WTC11 (cell line): ENCODE data around the gene RAMACL. TPM values are rescaled to one million over a fixed set of nuclear protein-coding genes. Genes with fewer than 3 reads are reported as not detected.

Experiments
- ATAC-seq: fragments of 200-7000 bp; cut with Tn5 transposase; 2 replicates; pipeline ENCODE4 v1.10.0; 2021; ENCODE audit warnings: mild to moderate bottlenecking, moderate library complexity
- CTCF ChIA-PET: fragments of 300-600 bp; sonication (Branson Sonifier 250); formaldehyde crosslinking; loops from one replicate; lab custom pipeline; 2021; ENCODE audit warnings: antibody characterized with exemption; lab: Charles Lee
- POLR2A ChIA-PET: fragments of 350-600 bp; sonication (Branson Sonifier 250); formaldehyde crosslinking; loops from one replicate; lab custom pipeline; 2021; ENCODE audit warnings: antibody characterized with exemption; lab: Charles Lee
- DNase-seq: peaks from one replicate; pipeline ENCODE4 v3.0.0; 2021; ENCODE audit warnings: low spot score
- H3K27ac Mint-ChIP-seq: 2 replicates; pipeline ENCODE4 v1.8.0; 2021; ENCODE audit warnings: mixed read lengths
- H3K27me3 Mint-ChIP-seq: 2 replicates; pipeline ENCODE4 v1.8.0; 2021; ENCODE audit warnings: low read depth, mild to moderate bottlenecking, moderate library complexity, mixed read lengths
- H3K36me3 Mint-ChIP-seq: 2 replicates; pipeline ENCODE4 v1.8.0; 2021; ENCODE audit warnings: mixed read lengths
- H3K4me1 Mint-ChIP-seq: 2 replicates; pipeline ENCODE4 v1.8.0; 2022; ENCODE audit warnings: mixed read lengths
- H3K4me3 Mint-ChIP-seq: 2 replicates; pipeline ENCODE4 v1.8.0; 2021; ENCODE audit warnings: mild to moderate bottlenecking, moderate library complexity, mixed read lengths
- H3K9me3 Mint-ChIP-seq: 2 replicates; pipeline ENCODE4 v1.8.0; 2021; ENCODE audit warnings: mixed read lengths
- ATF1 ChIP-seq: sonication (generic); formaldehyde crosslinking; IDR thresholded peaks from 2 replicates; pipeline ENCODE4 v1.8.1; 2023; ENCODE audit warnings: mild to moderate bottlenecking, moderate library complexity, missing genetic modification reagents
- CREB1 ChIP-seq: sonication (generic); formaldehyde crosslinking; IDR thresholded peaks from 2 replicates; pipeline ENCODE4 v1.8.0; 2023; ENCODE audit warnings: mild to moderate bottlenecking, missing genetic modification reagents
- E2F1 ChIP-seq: sonication (generic); formaldehyde crosslinking; IDR thresholded peaks from 2 replicates; pipeline ENCODE4 v1.8.0; 2022; ENCODE audit warnings: mild to moderate bottlenecking, missing genetic modification reagents
- ETV6 ChIP-seq: sonication (generic); formaldehyde crosslinking; IDR thresholded peaks from 2 replicates; pipeline ENCODE4 v1.8.1; 2022; ENCODE audit warnings: mild to moderate bottlenecking, missing genetic modification reagents
- NFYB ChIP-seq: sonication (generic); formaldehyde crosslinking; conservative IDR thresholded peaks from 2 replicates; pipeline ENCODE4 v1.8.0; 2022; ENCODE audit warnings: low read depth, missing genetic modification reagents
- OVOL2 ChIP-seq: fragments of 250-450 bp; sonication (Bioruptor Pico); IDR thresholded peaks from 2 replicates; pipeline ENCODE4 v1.9.0; 2021; ENCODE audit warnings: mild to moderate bottlenecking, borderline replicate concordance
- SP1 ChIP-seq: sonication (generic); formaldehyde crosslinking; conservative IDR thresholded peaks from 2 replicates; pipeline ENCODE4 v1.8.1; 2022; ENCODE audit warnings: missing genetic modification reagents
- TEAD4 ChIP-seq: sonication (generic); formaldehyde crosslinking; IDR thresholded peaks from 2 replicates; pipeline ENCODE4 v1.8.0; 2022; ENCODE audit warnings: mild to moderate bottlenecking, missing genetic modification reagents
- ZBTB43 ChIP-seq: sonication (generic); formaldehyde crosslinking; IDR thresholded peaks from 2 replicates; pipeline ENCODE4 v1.8.1; 2023; ENCODE audit warnings: mild to moderate bottlenecking, missing genetic modification reagents
- ZNF121 ChIP-seq: sonication (generic); formaldehyde crosslinking; IDR thresholded peaks from 2 replicates; pipeline ENCODE4 v1.8.0; 2023; ENCODE audit warnings: missing genetic modification reagents
- ZNF138 ChIP-seq: sonication (generic); formaldehyde crosslinking; conservative IDR thresholded peaks from 2 replicates; pipeline ENCODE4 v1.8.1; 2022; ENCODE audit warnings: mild to moderate bottlenecking, moderate library complexity, missing genetic modification reagents
- ZNF512 ChIP-seq: sonication (generic); formaldehyde crosslinking; IDR thresholded peaks from 2 replicates; pipeline ENCODE4 v1.8.1; 2022; ENCODE audit warnings: missing genetic modification reagents, borderline replicate concordance
- ZNF671 ChIP-seq: fragments of 250-450 bp; sonication (Bioruptor Pico); IDR thresholded peaks from 2 replicates; pipeline ENCODE4 v1.8.0; 2021; ENCODE audit warnings: mild to moderate bottlenecking
- total RNA-seq: library from RNA; stranded (reverse); gene quantifications from 3 replicates; pipeline ENCODE4 v1.2.3, GENCODE V29; 2021
- TF ChIP-seq, protein P1 (sequence below): sonication (generic); formaldehyde crosslinking; IDR thresholded peaks from 2 replicates; pipeline ENCODE4 v1.8.1; 2023; ENCODE audit warnings: mild to moderate bottlenecking, missing genetic modification reagents, moderate library complexity
- TF ChIP-seq, protein P2 (sequence below): sonication (generic); formaldehyde crosslinking; IDR thresholded peaks from 2 replicates; pipeline ENCODE4 v1.8.0; 2022; ENCODE audit warnings: missing genetic modification reagents
- TF ChIP-seq, protein P3 (sequence below): sonication (generic); formaldehyde crosslinking; conservative IDR thresholded peaks from 2 replicates; pipeline ENCODE4 v1.8.1; 2023; ENCODE audit warnings: mild to moderate bottlenecking, low read depth, missing genetic modification reagents, moderate library complexity

RAMACL gene
- total RNA-seq, 1 experiment from 2014 or later, result 0.79 TPM

GRCh38 chr6:166611631-166612030 lies 25.2 kb upstream of the RAMACL start:
- POLR2A ChIA-PET, result no interaction called here
- Mint-ChIP-seq H3K36me3 (no peaks in the 10 kb centered on the region), H3K27ac (no peak overlapping the region), H3K4me1 (peaks cover 63% of the 10 kb centered on the region), H3K27me3 (no peaks in the 10 kb centered on the region), H3K4me3 (no peak overlapping the region), H3K9me3 (no peaks in the 10 kb centered on the region)
- DNase-seq (no peak), ATAC-seq (no peak)
- CTCF ChIA-PET, result interaction anchor here (0.7 to 1.2 kb wide), 4 partner anchors 10 to 379 kb away, joined by 3 to 5 read pairs (median 4); partner anchors contain the start of gene RPS6KA2
- TF ChIP-seq, protein P1, sequence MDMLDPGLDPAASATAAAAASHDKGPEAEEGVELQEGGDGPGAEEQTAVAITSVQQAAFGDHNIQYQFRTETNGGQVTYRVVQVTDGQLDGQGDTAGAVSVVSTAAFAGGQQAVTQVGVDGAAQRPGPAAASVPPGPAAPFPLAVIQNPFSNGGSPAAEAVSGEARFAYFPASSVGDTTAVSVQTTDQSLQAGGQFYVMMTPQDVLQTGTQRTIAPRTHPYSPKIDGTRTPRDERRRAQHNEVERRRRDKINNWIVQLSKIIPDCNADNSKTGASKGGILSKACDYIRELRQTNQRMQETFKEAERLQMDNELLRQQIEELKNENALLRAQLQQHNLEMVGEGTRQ (CRISPR knock-in tag), result no peak
- TF ChIP-seq TEAD4 (CRISPR knock-in tag), result no peak
- no peak for TF ChIP-seq ATF1
- TF ChIP-seq, protein P2, sequence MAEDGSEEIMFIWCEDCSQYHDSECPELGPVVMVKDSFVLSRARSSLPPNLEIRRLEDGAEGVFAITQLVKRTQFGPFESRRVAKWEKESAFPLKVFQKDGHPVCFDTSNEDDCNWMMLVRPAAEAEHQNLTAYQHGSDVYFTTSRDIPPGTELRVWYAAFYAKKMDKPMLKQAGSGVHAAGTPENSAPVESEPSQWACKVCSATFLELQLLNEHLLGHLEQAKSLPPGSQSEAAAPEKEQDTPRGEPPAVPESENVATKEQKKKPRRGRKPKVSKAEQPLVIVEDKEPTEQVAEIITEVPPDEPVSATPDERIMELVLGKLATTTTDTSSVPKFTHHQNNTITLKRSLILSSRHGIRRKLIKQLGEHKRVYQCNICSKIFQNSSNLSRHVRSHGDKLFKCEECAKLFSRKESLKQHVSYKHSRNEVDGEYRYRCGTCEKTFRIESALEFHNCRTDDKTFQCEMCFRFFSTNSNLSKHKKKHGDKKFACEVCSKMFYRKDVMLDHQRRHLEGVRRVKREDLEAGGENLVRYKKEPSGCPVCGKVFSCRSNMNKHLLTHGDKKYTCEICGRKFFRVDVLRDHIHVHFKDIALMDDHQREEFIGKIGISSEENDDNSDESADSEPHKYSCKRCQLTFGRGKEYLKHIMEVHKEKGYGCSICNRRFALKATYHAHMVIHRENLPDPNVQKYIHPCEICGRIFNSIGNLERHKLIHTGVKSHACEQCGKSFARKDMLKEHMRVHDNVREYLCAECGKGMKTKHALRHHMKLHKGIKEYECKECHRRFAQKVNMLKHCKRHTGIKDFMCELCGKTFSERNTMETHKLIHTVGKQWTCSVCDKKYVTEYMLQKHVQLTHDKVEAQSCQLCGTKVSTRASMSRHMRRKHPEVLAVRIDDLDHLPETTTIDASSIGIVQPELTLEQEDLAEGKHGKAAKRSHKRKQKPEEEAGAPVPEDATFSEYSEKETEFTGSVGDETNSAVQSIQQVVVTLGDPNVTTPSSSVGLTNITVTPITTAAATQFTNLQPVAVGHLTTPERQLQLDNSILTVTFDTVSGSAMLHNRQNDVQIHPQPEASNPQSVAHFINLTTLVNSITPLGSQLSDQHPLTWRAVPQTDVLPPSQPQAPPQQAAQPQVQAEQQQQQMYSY (CRISPR knock-in tag), result peak; percentile 47; the same call in 1 of the 2 replicates

- Mint-ChIP-seq H3K27me3 (no peaks in the 10 kb centered on the region), H3K4me1 (peaks cover 58% of the 10 kb centered on the region), H3K36me3 (no peaks in the 10 kb centered on the region), H3K4me3 (no peak overlapping the region), H3K27ac (peak overlapping the region; percentile 42), H3K9me3 (no peaks in the 10 kb centered on the region)
- CTCF ChIA-PET, result no interaction called here
- DNase-seq, result no peak
- TF ChIP-seq NFYB (CRISPR knock-in tag) (no peak), ZBTB43 (CRISPR knock-in tag) (no peak), ZNF671 (CRISPR knock-in tag) (no peak), CREB1 (CRISPR knock-in tag) (no peak), OVOL2 (no peak), ZNF512 (CRISPR knock-in tag) (no peak), ZNF138 (CRISPR knock-in tag) (no peak), ZNF121 (CRISPR knock-in tag) (no peak), ETV6 (CRISPR knock-in tag) (no peak), E2F1 (CRISPR knock-in tag) (no peak), SP1 (CRISPR knock-in tag) (no peak)
- TF ChIP-seq, protein P3, sequence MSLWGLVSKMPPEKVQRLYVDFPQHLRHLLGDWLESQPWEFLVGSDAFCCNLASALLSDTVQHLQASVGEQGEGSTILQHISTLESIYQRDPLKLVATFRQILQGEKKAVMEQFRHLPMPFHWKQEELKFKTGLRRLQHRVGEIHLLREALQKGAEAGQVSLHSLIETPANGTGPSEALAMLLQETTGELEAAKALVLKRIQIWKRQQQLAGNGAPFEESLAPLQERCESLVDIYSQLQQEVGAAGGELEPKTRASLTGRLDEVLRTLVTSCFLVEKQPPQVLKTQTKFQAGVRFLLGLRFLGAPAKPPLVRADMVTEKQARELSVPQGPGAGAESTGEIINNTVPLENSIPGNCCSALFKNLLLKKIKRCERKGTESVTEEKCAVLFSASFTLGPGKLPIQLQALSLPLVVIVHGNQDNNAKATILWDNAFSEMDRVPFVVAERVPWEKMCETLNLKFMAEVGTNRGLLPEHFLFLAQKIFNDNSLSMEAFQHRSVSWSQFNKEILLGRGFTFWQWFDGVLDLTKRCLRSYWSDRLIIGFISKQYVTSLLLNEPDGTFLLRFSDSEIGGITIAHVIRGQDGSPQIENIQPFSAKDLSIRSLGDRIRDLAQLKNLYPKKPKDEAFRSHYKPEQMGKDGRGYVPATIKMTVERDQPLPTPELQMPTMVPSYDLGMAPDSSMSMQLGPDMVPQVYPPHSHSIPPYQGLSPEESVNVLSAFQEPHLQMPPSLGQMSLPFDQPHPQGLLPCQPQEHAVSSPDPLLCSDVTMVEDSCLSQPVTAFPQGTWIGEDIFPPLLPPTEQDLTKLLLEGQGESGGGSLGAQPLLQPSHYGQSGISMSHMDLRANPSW (CRISPR knock-in tag), result no peak
- POLR2A ChIA-PET, result no interaction called here
- peak; percentile 46; the same call in 1 of the 2 replicates for ATAC-seq
Observed at GRCh38 chr6:166610069-166610468, 23.6 kb upstream of the RAMACL start.
